C4-2B (cell line): ENCODE results near the gene TFAP2E.

ENCODE experiments used
- H3K27ac ChIP-seq: fragments of 450-650 bp; 2 replicates; pipeline ENCODE4 v1.5.1; 2017
- CTCF ChIP-seq: fragments of 450-650 bp; conservative IDR thresholded peaks from 2 replicates; pipeline ENCODE4 v1.5.1; 2017; ENCODE audit warnings: mild to moderate bottlenecking
- ZFX ChIP-seq: fragments of 450-650 bp; IDR thresholded peaks from 2 replicates; pipeline ENCODE4 v1.6.1; 2017

TFAP2E gene

GRCh38 chr1:35642471-35642955 is 69.4 kb downstream of the TFAP2E start:
- 0 out of 2 replicates have a peak, but pooled peaks have one; percentile 13 for TF ChIP-seq CTCF
- no peak for TF ChIP-seq ZFX
- peak overlapping the region; percentile 85 for H3K27ac ChIP-seq

GRCh38 chr1:35644204-35644603 is 71.1 kb downstream of the TFAP2E start:
- no peak overlapping the region for H3K27ac ChIP-seq
- TF ChIP-seq CTCF (no peak), ZFX (no peak)
